H1 (cell line): ENCODE data around the gene SLC2A13. TPM values are rescaled to one million over a fixed set of nuclear protein-coding genes. Genes with fewer than 3 reads are reported as not detected.

Experiments used
- CTCF ChIA-PET: fragments of 300-600 bp; sonication (Branson Sonifier 250); formaldehyde crosslinking; loops from one replicate; lab custom pipeline; 2021; ENCODE audit not compliant: partially characterized antibody; lab: Charles Lee
- POLR2A ChIA-PET: fragments of 300-600 bp; sonication (Branson Sonifier 250); formaldehyde crosslinking; loops from one replicate; lab custom pipeline; 2021; ENCODE audit warnings: inconsistent platforms; ENCODE audit not compliant: partially characterized antibody; lab: Charles Lee
- DNase-seq, 2 experiments: peaks; one replicate each; pipeline versions ENCODE4 v3.0.0 to v3.0.0-alpha.2; 2010 to 2022; ENCODE audit warnings: low spot score in 2 of 2, low read depth in 1 of 2, mixed read lengths in 1 of 2
- FAIRE-seq: peaks from 2 replicates; lab custom pipeline; 2011; peaks lifted over from hg19 to GRCh38; lab: Jason Lieb, UNC
- H2AFZ ChIP-seq: 2 replicates; pipeline ENCODE4 v1.8.1; 2012; ENCODE audit warnings: low read length, inconsistent platforms
- H2AK5ac ChIP-seq: 2 replicates; pipeline ENCODE4 v1.6.1; 2013; ENCODE audit warnings: low read depth, low read length
- H2BK120ac ChIP-seq: replicated peaks from 2 replicates; pipeline ENCODE3; 2013; ENCODE audit warnings: low read depth, low read length, inconsistent platforms
- H2BK12ac ChIP-seq: 2 replicates; pipeline ENCODE4 v1.6.1; 2013; ENCODE audit warnings: low read depth, low read length
- H2BK15ac ChIP-seq: 2 replicates; pipeline ENCODE4 v1.6.1; 2013; ENCODE audit warnings: low read length
- H2BK20ac ChIP-seq: 2 replicates; pipeline ENCODE4 v1.6.1; 2013; ENCODE audit warnings: low read length
- H2BK5ac ChIP-seq: 2 replicates; pipeline ENCODE4 v1.6.1; 2013; ENCODE audit warnings: low read depth, low read length
- H3K14ac ChIP-seq: 2 replicates; pipeline ENCODE4 v1.6.1; 2013; ENCODE audit warnings: inconsistent platforms; ENCODE audit not compliant: insufficient read length
- H3K18ac ChIP-seq: 2 replicates; pipeline ENCODE4 v1.6.1; 2013; ENCODE audit warnings: low read length; ENCODE audit errors: extremely low read depth
- H3K23ac ChIP-seq: 2 replicates; pipeline ENCODE4 v1.6.1; 2013; ENCODE audit warnings: inconsistent platforms; ENCODE audit not compliant: insufficient read length
- H3K23me2 ChIP-seq: 2 replicates; pipeline ENCODE4 v1.6.1; 2013; ENCODE audit warnings: low read depth, low read length
- H3K27ac ChIP-seq: 2 replicates; pipeline ENCODE4 v1.6.1; 2011; ENCODE audit warnings: low read depth, low read length, inconsistent platforms
- H3K27me3 ChIP-seq, 4 experiments: replicated peaks in 1 of 4; 1 replicate in 1 of 4; 2 replicates in 3 of 4; pipeline versions ENCODE4 v1.6.1 to v1.8.1; 2011 to 2013; ENCODE audit warnings: low read length in 3 of 4, mild to moderate bottlenecking in 3 of 4, inconsistent platforms in 2 of 4, mixed read lengths in 2 of 4, moderate library complexity in 1 of 4; ENCODE audit not compliant: control insufficient read depth in 3 of 4, insufficient read depth in 3 of 4; ENCODE audit errors: extremely low read depth in 1 of 4
- H3K36me3 ChIP-seq, 4 experiments: 2 replicates each; pipeline versions ENCODE4 v1.6.1 to v1.8.1; 2011 to 2013; ENCODE audit warnings: mild to moderate bottlenecking in 4 of 4, low read length in 3 of 4, moderate library complexity in 2 of 4, control low read depth in 1 of 4, inconsistent platforms in 1 of 4; ENCODE audit not compliant: insufficient read depth in 4 of 4, control insufficient read depth in 2 of 4
- H3K4ac ChIP-seq: replicated peaks from 2 replicates; pipeline ENCODE3; 2013; ENCODE audit warnings: low read length, low read depth, mixed read lengths, inconsistent platforms; ENCODE audit not compliant: insufficient read length
- H3K4me1 ChIP-seq, 4 experiments: replicated peaks in 1 of 4; 1 replicate in 1 of 4; 2 replicates in 3 of 4; pipeline versions ENCODE4 v1.6.1 to v1.8.1; 2011 to 2013; ENCODE audit warnings: low read length in 3 of 4, inconsistent platforms in 2 of 4, mixed read lengths in 1 of 4; ENCODE audit not compliant: insufficient read depth in 4 of 4, control insufficient read depth in 3 of 4
- H3K4me2 ChIP-seq, 2 experiments: 2 replicates each; pipeline versions ENCODE4 v1.6.1 to v1.8.1; 2011 to 2013; ENCODE audit warnings: low read depth in 2 of 2, low read length in 2 of 2, control low read depth in 1 of 2, inconsistent platforms in 1 of 2, mild to moderate bottlenecking in 1 of 2; ENCODE audit not compliant: insufficient read depth in 1 of 2
- H3K4me3 ChIP-seq, 4 experiments: fragments of 200-600, 300-600 bp in 1 of 4; sonication (generic), shearing (Covaris generic), sonication (Bioruptor Twin) in 1 of 4; 2 replicates each; pipeline versions ENCODE4 v1.5.1 to v1.8.1; 2011 to 2016; ENCODE audit warnings: low read length in 4 of 4, low read depth in 3 of 4, control low read depth in 2 of 4, inconsistent platforms in 2 of 4, mild to moderate bottlenecking in 2 of 4, mixed read lengths in 1 of 4, moderate library complexity in 1 of 4; ENCODE audit not compliant: insufficient read depth in 2 of 4; ENCODE audit errors: extremely low read depth in 1 of 4
- H3K56ac ChIP-seq: replicated peaks from 2 replicates; pipeline ENCODE3; 2013; ENCODE audit warnings: low read depth, mild to moderate bottlenecking, mixed read lengths, low read length, inconsistent platforms; ENCODE audit not compliant: insufficient read length
- H3K79me1 ChIP-seq: 2 replicates; pipeline ENCODE4 v1.6.1; 2013; ENCODE audit warnings: low read depth, low read length, control low read depth
- H3K79me2 ChIP-seq, 2 experiments: 2 replicates each; pipeline versions ENCODE4 v1.6.1 to v1.8.1; 2012 to 2013; ENCODE audit warnings: low read length in 2 of 2, mild to moderate bottlenecking in 2 of 2, inconsistent platforms in 1 of 2; ENCODE audit not compliant: insufficient read depth in 2 of 2, control insufficient read depth in 1 of 2
- H3K9ac ChIP-seq, 4 experiments: replicated peaks in 1 of 4; 1 replicate in 1 of 4; 2 replicates in 3 of 4; pipeline versions ENCODE4 v1.6.1 to v1.8.1; 2011 to 2013; ENCODE audit warnings: low read depth in 3 of 4, low read length in 3 of 4, control low read depth in 2 of 4, mild to moderate bottlenecking in 2 of 4, moderate library complexity in 2 of 4, inconsistent platforms in 1 of 4; ENCODE audit errors: extremely low read depth in 1 of 4
- H3K9me3 ChIP-seq, 2 experiments: 2 replicates each; pipeline versions ENCODE4 v1.6.1 to v1.8.1; 2012 to 2013; ENCODE audit warnings: mild to moderate bottlenecking in 2 of 2, moderate library complexity in 2 of 2, control low read depth in 1 of 2, inconsistent platforms in 1 of 2, low read depth in 1 of 2, low read length in 1 of 2, mixed read lengths in 1 of 2; ENCODE audit not compliant: insufficient read depth in 2 of 2
- H4K20me1 ChIP-seq, 2 experiments: replicated peaks in 1 of 2; 2 replicates each; pipeline versions ENCODE3 to v1.8.1; 2011 to 2013; ENCODE audit warnings: inconsistent platforms in 2 of 2, low read length in 2 of 2, mild to moderate bottlenecking in 1 of 2; ENCODE audit not compliant: insufficient read depth in 2 of 2, control insufficient read depth in 1 of 2
- H4K5ac ChIP-seq: 2 replicates; pipeline ENCODE4 v1.6.1; 2013; ENCODE audit warnings: low read length, low read depth, mixed read lengths, inconsistent platforms; ENCODE audit not compliant: insufficient read length
- H4K8ac ChIP-seq: 2 replicates; pipeline ENCODE4 v1.8.0; 2013; ENCODE audit warnings: mild to moderate bottlenecking, moderate library complexity, low read length, inconsistent platforms; ENCODE audit not compliant: insufficient read depth; ENCODE audit errors: extremely low read depth
- H4K91ac ChIP-seq: replicated peaks from 2 replicates; pipeline ENCODE3; 2013; ENCODE audit warnings: low read length, mixed read lengths, inconsistent platforms; ENCODE audit not compliant: insufficient read length
- CREB1 ChIP-seq: IDR thresholded peaks from 2 replicates; pipeline ENCODE4 v1.6.1; 2012; ENCODE audit warnings: inconsistent platforms
- GABPA ChIP-seq: IDR thresholded peaks from 2 replicates; pipeline ENCODE4 v1.6.1; 2011; ENCODE audit warnings: mild to moderate bottlenecking, low read length, moderate library complexity, borderline replicate concordance; ENCODE audit not compliant: insufficient read depth
- ZNF274 ChIP-seq: IDR thresholded peaks from 2 replicates; pipeline ENCODE4 v1.7.0; 2012; ENCODE audit warnings: low read length, borderline replicate concordance; ENCODE audit errors: extremely low read depth
- WGBS, 2 experiments: shearing (Covaris generic) in 1 of 2; methylation state at CpG; one replicate each; pipeline versions ENCODE4 v1.1.6 to v1.1.7; 2013 to 2015; ENCODE audit warnings: low lambda C conversion rate in 2 of 2, mixed read lengths in 2 of 2, inconsistent platforms in 1 of 2, low coverage in 1 of 2, missing lambda C conversion rate in 1 of 2; ENCODE audit not compliant: insufficient replicate concordance in 2 of 2, insufficient coverage in 1 of 2, insufficient read length in 1 of 2; ENCODE audit errors: extremely low coverage in 1 of 2, missing lambda C conversion rate in 1 of 2; 5-methylcytosine and 5-hydroxymethylcytosine counted together
- polyA plus RNA-seq, 7 experiments: library from polyadenylated mRNA; depleted of rRNA in 3 of 7; stranded (reverse) in 5 of 7; unstranded in 2 of 7; fragments of >200 nt in 5 of 7; fragments of 200-250 nt in 2 of 7; gene quantifications; 1 replicate in 5 of 7; 2 replicates in 1 of 7; 4 replicates in 1 of 7; pipeline versions ENCODE4 v1.2.1 to v1.2.3, GENCODE V29; 2011 to 2013; ENCODE audit warnings: missing spikeins in 2 of 7, mixed read lengths in 2 of 7
- total RNA-seq: library from RNA; stranded (reverse); fragmentation: NEBNext Ultra II Directional; extraction: Animal tissue kit (Norgen Biotek cat#: 25700); gene quantifications from 2 replicates; pipeline ENCODE4 v1.2.1, GENCODE V29; 2021

SLC2A13 gene
- total and polyA plus RNA-seq, 2 of the 8 experiments (the other 6 are each of a cell fraction or from before 2014, with no cell fraction given) = 2.8 to 9.6 TPM

- H3K23ac ChIP-seq = no peak overlapping the region
- WGBS, 2 experiments = 85% methylated on average over 2 of the region's 2 CpGs; no CpG with 5 or more reads in 1 of the 2 experiments
- H3K9me3 ChIP-seq = no peaks in the 10 kb centered on the region
- H3K27me3 ChIP-seq = no peaks in the 10 kb centered on the region
- no peak overlapping the region for H2BK20ac ChIP-seq
- H3K14ac ChIP-seq = no peak overlapping the region
- no peak overlapping the region for H2BK15ac ChIP-seq
- H4K91ac ChIP-seq = no peak overlapping the region
- H3K4me2 ChIP-seq = no peak overlapping the region
- no peak overlapping the region for H2AFZ ChIP-seq
- H3K4me1 ChIP-seq = no peaks in the 10 kb centered on the region
- no peaks in the 10 kb centered on the region for H3K36me3 ChIP-seq
- H3K23me2 ChIP-seq = no peaks in the 10 kb centered on the region
- H2BK120ac ChIP-seq = no peak overlapping the region
- no peak overlapping the region for H3K27ac ChIP-seq
- no peaks in the 10 kb centered on the region for H3K79me1 ChIP-seq
- H3K56ac ChIP-seq = no peak overlapping the region
- H4K5ac ChIP-seq = no peak overlapping the region
- POLR2A ChIA-PET = interaction anchor here (1.3 kb wide), 1 partner anchor 20 kb away, joined by 3 read pairs; no protein-coding TSS in a partner anchor
- H3K18ac ChIP-seq = no peak overlapping the region
- H3K4ac ChIP-seq = no peak overlapping the region
- H3K4me3 ChIP-seq = no peak overlapping the region
- H4K8ac ChIP-seq = no peak overlapping the region
- CTCF ChIA-PET = interaction anchor here (1.0 kb wide), 1 partner anchor 9 kb away, joined by 4 read pairs; no protein-coding TSS in a partner anchor
- H2BK12ac ChIP-seq = no peak overlapping the region
- FAIRE-seq (no peak), DNase-seq (no peak)
- no peaks in the 10 kb centered on the region for H4K20me1 ChIP-seq
- H3K79me2 ChIP-seq = no peaks in the 10 kb centered on the region
- H3K9ac ChIP-seq = no peak overlapping the region
- no peak overlapping the region for H2AK5ac ChIP-seq
- H2BK5ac ChIP-seq = no peak overlapping the region
- no peak for TF ChIP-seq GABPA
- TF ChIP-seq CREB1 = no peak
- TF ChIP-seq ZNF274 = no peak
Observed at GRCh38 chr12:39773266-39773665, 332.6 kb downstream of the SLC2A13 start.
